GM19395 (cell line): Measurements from ENCODE around the gene CRKL.
A peak's percentile ranks its signal among the peaks of the same experiment; 100 is the strongest.

Source experiments
- ATAC-seq: cut with Tn5 transposase; IDR thresholded peaks from one replicate; pipeline ENCODE4 v1.9.1; 2021; ENCODE audit warnings: mild to moderate bottlenecking, moderate library complexity; ENCODE audit not compliant: unreplicated experiment

CRKL gene

GRCh38 chr22:20994128-20994901 is 77.1 kb downstream of the CRKL start:
- no peak for ATAC-seq

GRCh38 chr22:20994902-20995241 is 77.7 kb downstream of the CRKL start:
- ATAC-seq: no peak

- ATAC-seq: no peak
Observed at GRCh38 chr22:20995329-20996030, 78.3 kb downstream of the CRKL start.

- no peak for ATAC-seq
Observed at GRCh38 chr22:20996031-20996410, 78.8 kb downstream of the CRKL start.

GRCh38 chr22:20996598-20997535 is 79.7 kb downstream of the CRKL start:
- ATAC-seq: no peak

- no peak for ATAC-seq
Observed at GRCh38 chr22:20997536-20998257, 80.5 kb downstream of the CRKL start.

- ATAC-seq: no peak
Observed at GRCh38 chr22:20998411-20999336, 81.5 kb downstream of the CRKL start.

GRCh38 chr22:20999350-21000206 is 82.4 kb downstream of the CRKL start:
- ATAC-seq: no peak

- no peak for ATAC-seq
Observed at GRCh38 chr22:21000207-21000986, 83.2 kb downstream of the CRKL start.

GRCh38 chr22:21000987-21001600 is 83.9 kb downstream of the CRKL start:
- peak; percentile 6 for ATAC-seq

GRCh38 chr22:21001601-21002325 is 84.6 kb downstream of the CRKL start, which contains the start of gene THAP7:
TSS of gene THAP7 (minus strand) at chr22:21002118. CDS start at chr22:21001911, 207 bp downstream.
- peak; percentile 85 for ATAC-seq
